Neural cell (in vitro differentiated cells): ENCODE data around the gene SRCAP. TPM values are rescaled to one million over a fixed set of nuclear protein-coding genes. Genes with fewer than 3 reads are reported as not detected.

Experiments
- H2AFZ ChIP-seq: fragments of 200-600, 300-800 bp; sonication (generic), shearing (Covaris generic); 2 replicates; pipeline ENCODE4 v1.6.0; 2014; ENCODE audit warnings: low read depth, mild to moderate bottlenecking, antibody characterized with exemption, low read length, moderate library complexity
- H3F3A ChIP-seq: fragments of 200-600 bp; shearing (Covaris generic); 2 replicates; pipeline ENCODE4 v1.6.1; 2016; ENCODE audit warnings: mild to moderate bottlenecking, moderate library complexity, mixed read lengths, antibody characterized with exemption, low read length; ENCODE audit not compliant: insufficient read depth, poor library complexity, severe bottlenecking
- H3K27ac ChIP-seq: fragments of 200-600, 300-800 bp; sonication (generic), shearing (Covaris generic); 2 replicates; pipeline ENCODE4 v1.5.1; 2014; ENCODE audit warnings: mild to moderate bottlenecking, low read length, moderate library complexity
- H3K27me3 ChIP-seq: fragments of 300-800, 200-600 bp; sonication (generic), shearing (Covaris generic); 2 replicates; pipeline ENCODE4 v1.6.0; 2014; ENCODE audit warnings: mild to moderate bottlenecking, low read depth, low read length, moderate library complexity; ENCODE audit not compliant: insufficient read depth
- H3K36me3 ChIP-seq: fragments of 300-800, 200-600 bp; sonication (generic), shearing (Covaris generic); 2 replicates; pipeline ENCODE4 v1.5.1; 2014; ENCODE audit warnings: mild to moderate bottlenecking, antibody characterized with exemption, low read length, moderate library complexity; ENCODE audit not compliant: insufficient read depth
- H3K4me2 ChIP-seq: fragments of 300-800, 200-600 bp; sonication (generic), shearing (Covaris generic); 2 replicates; pipeline ENCODE4 v1.6.0; 2014; ENCODE audit warnings: mild to moderate bottlenecking, low read length
- H3K4me3 ChIP-seq: fragments of 300-800, 200-600 bp; sonication (generic), shearing (Covaris generic); 2 replicates; pipeline ENCODE4 v1.5.1; 2014; ENCODE audit warnings: mild to moderate bottlenecking, low read length, moderate library complexity
- H3K79me2 ChIP-seq: fragments of 200-600 bp; shearing (Covaris generic); replicated peaks from 2 replicates; pipeline ENCODE4 v1.6.0; 2014; ENCODE audit warnings: mild to moderate bottlenecking, low read length, moderate library complexity; ENCODE audit not compliant: insufficient read depth
- H3K9ac ChIP-seq: fragments of 300-800, 200-600 bp; sonication (generic), shearing (Covaris generic); 2 replicates; pipeline ENCODE4 v1.6.1; 2016; ENCODE audit warnings: mild to moderate bottlenecking, low read length, mixed read lengths
- H3K9me2 ChIP-seq: fragments of 200-600 bp; shearing (Covaris generic); 2 replicates; pipeline ENCODE4 v1.6.1; 2016; ENCODE audit warnings: mild to moderate bottlenecking, low read length, mixed read lengths; ENCODE audit not compliant: insufficient read depth
- H3K9me3 ChIP-seq: fragments of 200-600, 300-800 bp; sonication (generic), shearing (Covaris generic); 2 replicates; pipeline ENCODE4 v1.6.1; 2016; ENCODE audit warnings: mild to moderate bottlenecking, mixed run types, low read length, moderate library complexity, mixed read lengths
- H4K20me1 ChIP-seq: fragments of 200-600 bp; shearing (Covaris generic); 2 replicates; pipeline ENCODE4 v1.6.1; 2016; ENCODE audit warnings: mild to moderate bottlenecking, mixed run types; ENCODE audit not compliant: insufficient read depth
- CTCF ChIP-seq: fragments of 450-650 bp; IDR thresholded peaks from 2 replicates; pipeline ENCODE4 v1.5.1; 2014; ENCODE audit warnings: antibody characterized with exemption, mild to moderate bottlenecking, moderate library complexity; ENCODE audit not compliant: poor library complexity, severe bottlenecking
- EP300 ChIP-seq: fragments of 450-650 bp; conservative IDR thresholded peaks from 2 replicates; pipeline ENCODE4 v1.6.1; 2014; ENCODE audit warnings: antibody characterized with exemption, mild to moderate bottlenecking, moderate library complexity; ENCODE audit not compliant: poor library complexity, severe bottlenecking
- EZH2 ChIP-seq: fragments of 200-600, 300-800 bp; shearing (Covaris generic), sonication (generic); IDR thresholded peaks from 2 replicates; pipeline ENCODE4 v1.6.1; 2014; ENCODE audit warnings: antibody characterized with exemption, low read length, borderline replicate concordance, mild to moderate bottlenecking; ENCODE audit not compliant: insufficient read depth, poor library complexity, severe bottlenecking
- MXI1 ChIP-seq: fragments of 450-650 bp; conservative IDR thresholded peaks from 2 replicates; pipeline ENCODE4 v1.6.1; 2014; ENCODE audit warnings: antibody characterized with exemption, mild to moderate bottlenecking; ENCODE audit not compliant: poor library complexity, severe bottlenecking
- POLR2AphosphoS5 ChIP-seq: IDR thresholded peaks from 2 replicates; pipeline ENCODE4 v1.6.1; 2012
- RAD21 ChIP-seq: fragments of 450-650 bp; conservative IDR thresholded peaks from 2 replicates; pipeline ENCODE4 v1.6.1; 2014; ENCODE audit warnings: antibody characterized with exemption, mild to moderate bottlenecking, moderate library complexity
- REST ChIP-seq: IDR thresholded peaks from 2 replicates; pipeline ENCODE4 v1.6.1; 2012; ENCODE audit warnings: borderline replicate concordance
- SMC3 ChIP-seq: fragments of 450-650 bp; conservative IDR thresholded peaks from 2 replicates; pipeline ENCODE4 v1.6.1; 2014; ENCODE audit warnings: antibody characterized with exemption, mild to moderate bottlenecking, moderate library complexity; ENCODE audit not compliant: poor library complexity
- TAF1 ChIP-seq: IDR thresholded peaks from 2 replicates; pipeline ENCODE4 v1.6.1; 2012; ENCODE audit warnings: low read depth
- polyA plus RNA-seq: library from polyadenylated mRNA; depleted of rRNA; stranded (reverse); fragments of >200 nt; gene quantifications from 2 replicates; pipeline ENCODE4 v1.2.3, GENCODE V29; 2014

Gene SRCAP
- polyA plus RNA-seq, 1 donor from 2014 or later: 0.76 TPM

GRCh38 chr16:30747799-30748633 is 49.0 kb downstream of the SRCAP start, which contains the start of gene PHKG2:
PHKG2 (plus strand) TSS chr16:30748425; CDS start chr16:30748821, 396 bp downstream.
- Histone ChIP-seq H2AFZ (no peak within 1 kb of the TSS), H4K20me1 (no peaks in the 10 kb centered on the region), H3K4me2 (peak within 1 kb of the TSS; percentile 17), H3F3A (peaks cover 6% of the 10 kb centered on the region), H3K36me3 (no peaks in the 10 kb centered on the region), H3K79me2 (peaks cover 9% of the 10 kb centered on the region), H3K9me3 (no peaks in the 10 kb centered on the region), H3K9me2 (no peaks in the 10 kb centered on the region), H3K4me3 (peak within 1 kb of the TSS; percentile 76), H3K9ac (peak within 1 kb of the TSS; percentile 74), H3K27me3 (no peaks in the 10 kb centered on the region), H3K27ac (peak within 1 kb of the TSS; percentile 52)
- TF ChIP-seq RAD21: no peak
- TF ChIP-seq EZH2: no peak
- TF ChIP-seq MXI1: peak; percentile 92
- TF ChIP-seq TAF1: no peak
- peak; percentile 24 for TF ChIP-seq CTCF
- no peak for TF ChIP-seq REST
- TF ChIP-seq SMC3: peak; percentile 34
- TF ChIP-seq POLR2AphosphoS5: peak; percentile 42
- peak; percentile 17 for TF ChIP-seq EP300

- Histone ChIP-seq H4K20me1 (no peaks in the 10 kb centered on the region), H3K36me3 (no peaks in the 10 kb centered on the region), H3K27me3 (no peaks in the 10 kb centered on the region), H3K9me2 (no peaks in the 10 kb centered on the region), H3K4me3 (peak overlapping the region; percentile 76), H3F3A (peaks cover 6% of the 10 kb centered on the region), H3K27ac (peak overlapping the region; percentile 52), H3K4me2 (no peak overlapping the region), H3K79me2 (peaks cover 9% of the 10 kb centered on the region), H3K9ac (peak overlapping the region; percentile 74), H3K9me3 (no peaks in the 10 kb centered on the region), H2AFZ (no peak overlapping the region)
- no peak for TF ChIP-seq EP300
- TF ChIP-seq REST: no peak
Measured at GRCh38 chr16:30748634-30749445, 49.9 kb downstream of the SRCAP start.
